ENCODE data around the gene TWIST1.

Gene TWIST1

DNA sequence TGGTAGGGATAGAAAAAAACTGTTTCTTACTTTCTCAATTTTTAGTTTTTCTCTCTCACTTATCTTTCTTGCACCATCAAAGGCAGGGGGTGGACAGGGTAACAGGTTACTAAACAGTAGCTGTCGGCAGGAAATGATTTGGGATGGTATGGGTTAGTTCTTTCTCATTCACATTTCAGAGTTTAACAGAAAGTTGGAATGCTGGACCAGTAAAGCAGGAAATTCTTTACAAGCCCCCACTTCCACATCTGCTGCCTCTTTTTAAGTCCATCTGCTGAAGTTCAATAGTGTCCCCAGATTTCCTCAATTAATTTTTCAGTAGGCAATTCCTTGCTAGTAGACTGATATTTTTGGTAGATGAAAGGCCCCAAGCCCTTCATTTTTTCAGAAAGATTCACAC lies 23.3 kb downstream of the TWIST1 start:
- DNase-seq, result no peak

DNA sequence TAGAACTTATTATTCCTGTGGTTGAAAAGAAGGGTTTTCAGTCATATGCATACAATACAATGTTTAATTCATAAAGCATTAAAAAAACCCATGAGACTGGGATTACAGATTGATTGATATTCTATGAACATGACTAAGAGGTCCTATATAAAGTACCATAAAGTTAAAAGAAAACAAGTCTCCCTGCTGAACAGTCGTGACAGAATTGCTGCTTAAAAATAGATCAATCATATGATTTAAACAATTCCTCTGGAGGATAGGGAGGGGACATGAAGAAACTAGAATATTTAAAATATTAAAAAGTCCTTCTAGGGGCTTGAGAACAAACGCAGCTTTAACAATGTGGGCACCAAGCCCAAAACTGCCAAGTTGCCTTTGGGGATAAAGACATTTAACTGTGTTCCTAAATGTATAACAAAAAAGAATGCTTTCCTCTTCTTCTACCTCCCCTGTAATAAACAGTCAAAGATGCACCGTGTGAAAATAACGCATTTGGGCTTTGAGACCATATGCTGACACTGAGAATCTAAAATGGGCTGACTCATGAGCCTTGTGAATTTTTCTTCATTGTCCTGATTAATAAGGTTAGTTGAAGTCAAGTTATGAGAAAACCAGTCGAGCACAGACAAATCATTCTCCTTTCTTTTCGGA lies 25.8 kb downstream of the TWIST1 start:
- DNase-seq, result no peak

DNA sequence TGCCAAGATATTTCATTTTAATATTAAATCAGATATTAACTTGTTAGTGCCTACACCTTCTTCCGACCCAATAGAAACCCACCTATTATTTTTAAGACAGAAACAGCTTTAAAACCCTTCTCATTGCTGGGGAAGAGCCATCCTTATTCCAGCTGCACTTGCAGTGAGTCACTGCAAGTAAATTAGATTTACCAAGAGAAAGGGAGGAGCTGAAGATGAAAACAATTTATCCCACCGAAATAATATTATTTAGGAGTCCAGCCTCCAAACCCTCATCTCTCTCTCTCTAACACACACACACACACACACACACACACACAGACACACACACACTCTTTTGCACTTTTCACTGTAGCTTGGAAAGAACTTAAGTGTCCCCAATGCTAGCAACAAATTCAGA lies 26.9 kb downstream of the TWIST1 start:
- no peak for DNase-seq

DNA sequence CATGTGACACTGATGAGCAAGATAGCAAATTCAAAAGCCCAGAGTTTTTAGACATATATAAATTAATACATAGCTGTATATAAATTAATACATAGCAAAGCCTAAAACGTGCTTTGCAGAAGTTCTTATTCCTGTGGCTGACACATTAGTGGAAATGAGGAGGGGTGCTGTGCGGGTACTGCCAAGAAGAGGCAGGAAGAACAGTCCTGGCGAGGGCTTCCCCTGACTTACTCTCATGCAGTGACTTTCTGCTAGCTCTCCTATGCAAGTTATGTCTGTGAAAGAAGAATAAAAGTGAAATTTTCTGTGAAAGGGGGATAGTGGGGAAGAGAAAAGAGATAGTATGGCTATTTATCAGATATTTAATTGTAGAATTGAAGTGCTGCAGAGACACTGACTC lies 27.6 kb downstream of the TWIST1 start:
- DNase-seq, result no peak

DNA sequence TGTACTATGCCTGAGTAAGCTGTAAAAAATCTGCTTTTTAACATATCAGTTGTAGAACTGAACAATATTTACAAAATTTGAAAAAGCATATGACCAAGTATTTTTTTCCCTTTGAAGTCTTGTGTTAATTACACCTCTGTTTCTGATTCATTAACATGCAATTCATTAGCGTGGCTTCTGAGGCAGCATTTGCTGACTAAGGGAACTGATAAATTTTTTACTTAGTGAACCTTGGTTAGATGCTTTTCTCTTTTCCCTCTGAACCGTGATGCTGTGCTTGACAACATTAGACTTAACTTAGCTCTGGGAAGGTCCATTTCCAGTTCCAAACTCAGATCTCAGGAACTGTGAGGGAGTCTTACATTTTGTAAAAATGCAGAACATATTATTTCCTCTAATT lies 28.1 kb downstream of the TWIST1 start:
- DNase-seq, result no peak

DNA sequence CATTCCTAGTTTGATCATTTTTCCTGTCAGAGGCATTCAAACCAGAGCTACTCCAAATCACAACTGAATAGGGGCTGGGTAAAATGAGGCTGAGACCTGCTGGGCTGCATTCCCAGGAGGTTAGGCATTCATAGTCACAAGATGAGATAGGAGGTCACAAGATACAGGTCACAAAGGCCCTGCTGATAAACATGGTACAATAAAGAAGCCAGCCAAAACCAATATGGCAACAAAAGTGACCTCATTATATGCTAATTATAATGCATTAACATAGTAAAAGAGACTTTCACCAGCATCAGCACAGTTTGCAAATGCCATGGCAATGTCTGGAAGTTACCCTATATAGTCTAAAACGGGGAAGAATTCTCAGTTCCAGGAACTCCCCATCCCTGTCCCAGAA lies 37.3 kb downstream of the TWIST1 start:
- DNase-seq, result no peak

DNA sequence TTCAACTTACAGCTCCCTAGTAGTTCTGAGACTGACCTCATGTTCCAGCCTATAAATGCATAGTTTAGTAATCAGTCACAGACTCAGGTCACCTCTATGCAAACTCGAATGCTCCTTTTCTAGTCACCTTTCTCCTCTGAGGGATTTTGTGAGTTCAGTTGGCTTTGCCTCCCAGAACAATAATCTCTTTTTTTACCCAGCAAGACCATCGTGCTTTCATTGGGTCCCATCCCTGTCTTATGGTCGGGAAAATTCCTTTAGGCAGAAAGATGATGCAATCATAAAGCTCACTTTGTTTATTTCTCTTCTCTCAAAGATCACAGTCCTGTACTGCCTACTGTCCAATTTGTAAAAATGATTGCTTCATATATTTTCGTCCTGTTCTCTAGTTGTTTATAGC lies 38.4 kb downstream of the TWIST1 start:
- DNase-seq, result no peak

DNA sequence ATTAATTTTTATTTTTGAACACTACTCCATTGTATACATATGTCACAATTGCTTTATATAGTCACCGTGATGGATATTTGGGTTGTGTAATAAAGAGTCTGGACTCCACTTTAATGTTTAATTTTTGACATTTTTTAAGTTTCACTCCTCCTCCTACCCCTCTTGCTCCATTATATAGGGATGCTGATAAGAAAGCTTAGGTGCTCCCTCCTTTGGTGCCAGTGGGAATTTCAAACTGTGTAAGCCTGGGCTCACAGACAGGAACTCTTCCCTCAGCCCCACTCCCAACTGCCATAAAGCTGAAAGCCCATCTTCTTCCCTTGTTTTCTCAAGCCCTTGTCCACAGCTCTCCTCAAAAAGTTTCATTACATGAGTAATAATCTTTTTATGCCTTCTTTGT lies 47.6 kb downstream of the TWIST1 start:
- DNase-seq, result no peak

DNA sequence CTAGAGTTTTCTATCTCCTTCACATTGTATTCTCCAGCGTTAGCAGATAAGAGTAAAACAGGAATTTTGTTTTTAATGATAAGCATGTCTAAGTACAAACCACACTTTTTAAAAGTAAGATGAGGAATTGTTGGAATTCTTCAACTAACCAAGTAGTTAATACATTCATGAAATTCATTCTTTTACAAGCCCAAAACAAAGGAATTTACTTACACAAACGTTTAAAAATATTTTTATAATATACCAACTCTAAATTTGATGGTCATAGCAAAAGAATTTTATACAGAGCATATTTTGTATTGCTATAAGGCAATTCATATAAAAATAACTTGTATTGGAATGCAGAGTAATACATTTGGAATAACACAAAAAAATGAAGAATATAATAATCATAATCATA lies 51.3 kb downstream of the TWIST1 start:
- no peak for DNase-seq

Data from activated CD4-positive, alpha-beta T cell treated with anti-CD3 and anti-CD28 coated beads, Interleukin-2, amount 50 U/mL, for 16 hours (primary cell).